ENCODE results near the gene CDKAL1.

DNA sequence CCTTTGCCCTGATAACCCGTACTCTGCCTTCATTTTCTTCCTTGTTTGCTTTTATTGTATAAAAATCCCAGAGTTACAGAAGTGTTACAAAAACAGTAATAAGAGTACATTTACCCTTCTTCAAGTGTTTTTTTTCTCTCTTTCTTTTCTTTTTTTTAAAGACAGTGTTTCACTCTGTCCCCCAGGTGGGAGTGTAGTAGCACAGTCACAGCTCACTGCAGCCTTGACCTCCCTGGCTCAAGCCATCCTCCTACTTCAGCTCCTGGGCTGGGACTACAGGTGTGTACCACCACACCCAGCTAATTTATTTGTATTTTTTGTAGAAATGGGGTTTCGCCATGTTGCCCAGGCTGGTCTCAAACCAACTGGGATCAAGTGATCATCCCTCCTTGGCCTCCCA, 402.7 kb downstream of the CDKAL1 start:
- TF ChIP-seq SUZ12 (IDR thresholded peaks at IDR 0.05), result no peak
- no peak for TF ChIP-seq HDGF (IDR thresholded peaks at IDR 0.05; ENCODE audit: borderline replicate concordance)
- TF ChIP-seq TARDBP (IDR thresholded peaks at IDR 0.05), result no peak
- TF ChIP-seq NFRKB (IDR thresholded peaks at IDR 0.05), result no peak
- TF ChIP-seq BHLHE40 (IDR thresholded peaks at IDR 0.05; ENCODE audit: borderline replicate concordance), result no peak
- TF ChIP-seq FOXM1 (IDR thresholded peaks at IDR 0.05; ENCODE audit: borderline replicate concordance), result no peak
- TF ChIP-seq ELF4 (IDR thresholded peaks at IDR 0.05), result no peak
- TF ChIP-seq SP1 (IDR thresholded peaks at IDR 0.05), result no peak
- no peak for TF ChIP-seq ZNF384 (IDR thresholded peaks at IDR 0.05)
- TF ChIP-seq FOXK2 (IDR thresholded peaks at IDR 0.05), result no peak
